Lung (tissue), 12 donors: ENCODE data around the gene SYNGR4. TPM values are rescaled to one million over a fixed set of nuclear protein-coding genes. Genes with fewer than 3 reads are reported as not detected.

ENCODE experiments used
- ATAC-seq: fragments of 200-7000 bp; cut with Tn5 transposase; one replicate; pipeline ENCODE4 v1.9.1; 2020; ENCODE audit warnings: moderate number of reproducible peaks; ENCODE audit not compliant: insufficient read depth, low FRiP score
- DNase-seq, 3 donors: peaks; one replicate each; pipeline ENCODE4 v3.0.0-alpha.2; 2013 to 2017
- H3K27ac ChIP-seq, 2 donors: one replicate each; pipeline ENCODE4 v1.5.1; 2013; ENCODE audit warnings: mild to moderate bottlenecking in 2 of 2, moderate library complexity in 2 of 2, control low read depth in 1 of 2, inconsistent platforms in 1 of 2, low read depth in 1 of 2, low read length in 1 of 2
- H3K27me3 ChIP-seq, 3 donors: one replicate each; pipeline ENCODE4 v1.5.1; 2013; ENCODE audit warnings: low read length in 2 of 3; ENCODE audit not compliant: control insufficient read depth in 3 of 3, insufficient read depth in 3 of 3
- H3K36me3 ChIP-seq, 4 donors: one replicate each; pipeline ENCODE4 v1.5.1; 2013; ENCODE audit warnings: low read length in 4 of 4, mild to moderate bottlenecking in 1 of 4, moderate library complexity in 1 of 4; ENCODE audit not compliant: control insufficient read depth in 4 of 4, insufficient read depth in 4 of 4
- H3K4me1 ChIP-seq, 5 donors: one replicate each; pipeline ENCODE4 v1.5.1; 2013; ENCODE audit warnings: low read length in 5 of 5, mild to moderate bottlenecking in 2 of 5, moderate library complexity in 1 of 5; ENCODE audit not compliant: control insufficient read depth in 5 of 5, insufficient read depth in 5 of 5
- H3K4me3 ChIP-seq: one replicate; pipeline ENCODE4 v1.5.1; 2013; ENCODE audit warnings: mild to moderate bottlenecking, control low read depth, moderate library complexity
- H3K9ac ChIP-seq, 2 donors: one replicate each; pipeline ENCODE4 v1.5.1; 2013; ENCODE audit warnings: low read length in 2 of 2, control low read depth in 1 of 2; ENCODE audit not compliant: insufficient read depth in 1 of 2
- H3K9me3 ChIP-seq, 4 donors: one replicate each; pipeline ENCODE4 v1.5.1; 2013; ENCODE audit warnings: low read length in 3 of 4, mild to moderate bottlenecking in 1 of 4, moderate library complexity in 1 of 4; ENCODE audit not compliant: control insufficient read depth in 4 of 4, insufficient read depth in 3 of 4
- CTCF ChIP-seq: IDR thresholded peaks from 2 replicates; pipeline ENCODE4 v1.5.1; 2012; ENCODE audit warnings: mild to moderate bottlenecking; ENCODE audit errors: control extremely low read depth, extremely low read depth
- WGBS, 2 donors: extraction: QIAGEN DNeasy Blood & Tissue Kit; methylation state at CpG; one replicate each; pipeline ENCODE4 v1.1.7; 2013; 5-methylcytosine and 5-hydroxymethylcytosine counted together
- polyA plus RNA-seq, 2 donors: library from polyadenylated mRNA; stranded (reverse); fragments of 200-250 nt; gene quantifications; one replicate each; pipeline ENCODE4 v1.2.1, GENCODE V29; 2013
- total RNA-seq, 2 donors: library from RNA; depleted of rRNA in 1 of 2; stranded (reverse); fragments of >200 nt in 1 of 2; gene quantifications; one replicate each; pipeline ENCODE4 v1.2.1, GENCODE V29; 2014 to 2021
- donor health status: control.
- donor health status: control.
- donor health status: Bipolar disorder and iron deficiency.
- donor health status: healthy.
- donor health status: DM: yes; HTN: yes; CAD: no.

Gene SYNGR4
- total and polyA plus RNA-seq, 4 donors, result not detected

GRCh38 chr19:48353677-48354076 lies 10.5 kb upstream of the SYNGR4 start:
- ATAC-seq (no peak), DNase-seq (no peak)
- H3K4me3 ChIP-seq, result no peak overlapping the region
- no peak for TF ChIP-seq CTCF
- H3K27ac ChIP-seq, result no peak overlapping the region
- H3K4me1 ChIP-seq, result no peaks in the 10 kb centered on the region
- H3K9ac ChIP-seq, result no peak overlapping the region
- no peaks in the 10 kb centered on the region for H3K9me3 ChIP-seq
- H3K36me3 ChIP-seq, result no peaks in the 10 kb centered on the region
- WGBS, 2 donors, result 88 to 89% methylated on average over 5 of the region's 5 CpGs
- H3K27me3 ChIP-seq, result no peaks in the 10 kb centered on the region

- H3K36me3 ChIP-seq, result no peaks in the 10 kb centered on the region
- no peak overlapping the region for H3K27ac ChIP-seq
- 91 to 94% methylated on average over 15 of the region's 15 CpGs for WGBS, 2 donors
- DNase-seq (peak in 1 of 3 donors; percentile 28), ATAC-seq (no peak)
- no peaks in the 10 kb centered on the region for H3K27me3 ChIP-seq
- H3K9ac ChIP-seq, result no peak overlapping the region
- no peaks in the 10 kb centered on the region for H3K9me3 ChIP-seq
- TF ChIP-seq CTCF, result no peak
- H3K4me1 ChIP-seq, result no peaks in the 10 kb centered on the region
- no peak overlapping the region for H3K4me3 ChIP-seq
Observed at GRCh38 chr19:48354332-48354992, 9.7 kb upstream of the SYNGR4 start.

GRCh38 chr19:48355365-48355954 lies 8.7 kb upstream of the SYNGR4 start:
- Histone ChIP-seq H3K9me3 (no peaks in the 10 kb centered on the region), H3K9ac (no peak overlapping the region), H3K4me1 (no peaks in the 10 kb centered on the region), H3K27me3 (no peaks in the 10 kb centered on the region), H3K4me3 (no peak overlapping the region), H3K36me3 (no peaks in the 10 kb centered on the region), H3K27ac (no peak overlapping the region)
- no peak for DNase-seq
- WGBS, 2 donors, result 88 to 92% methylated on average over 12 of the region's 12 CpGs
- no peak for ATAC-seq
- no peak for TF ChIP-seq CTCF

GRCh38 chr19:48359123-48359522 lies 5.0 kb upstream of the SYNGR4 start:
- no peaks in the 10 kb centered on the region for H3K9me3 ChIP-seq
- no peak overlapping the region for H3K9ac ChIP-seq
- no peak overlapping the region for H3K4me3 ChIP-seq
- TF ChIP-seq CTCF, result no peak
- DNase-seq (no peak), ATAC-seq (no peak)
- no peaks in the 10 kb centered on the region for H3K27me3 ChIP-seq
- no peak overlapping the region for H3K27ac ChIP-seq
- H3K36me3 ChIP-seq, result peaks cover 0 to 2% (median 0%) of the 10 kb centered on the region in 4 donors
- H3K4me1 ChIP-seq, result peaks cover 0 to 5% (median 0%) of the 10 kb centered on the region in 5 donors
- WGBS, 2 donors, result 92 to 95% methylated on average over 5 of the region's 5 CpGs
